Activated B cell treated with CpG ODN at 0.5 μM for 24 hours (primary cell): Measurements from ENCODE around the gene KCNG4. TPM values are rescaled to one million over a fixed set of nuclear protein-coding genes. Genes with fewer than 3 reads are reported as not detected.

Experiments used
- ATAC-seq: fragments of 200-7000 bp; cut with Tn5 transposase; one replicate; pipeline ENCODE4 v1.10.0; 2021; ENCODE audit warnings: low read depth, mild to moderate bottlenecking, moderate library complexity
- CTCF ChIA-PET: fragments of 350-600 bp; sonication (Branson Sonifier 250); formaldehyde crosslinking; loops from one replicate; lab custom pipeline; 2021; ENCODE audit warnings: antibody characterized with exemption; lab: Charles Lee
- POLR2A ChIA-PET: fragments of 350-600 bp; sonication (Branson Sonifier 250); formaldehyde crosslinking; loops from one replicate; lab custom pipeline; 2021; ENCODE audit warnings: antibody characterized with exemption; lab: Charles Lee
- DNase-seq: peaks from one replicate; pipeline ENCODE4 v3.0.0; 2022
- H3K27ac Mint-ChIP-seq: one replicate; pipeline ENCODE4 v1.8.0; 2020; ENCODE audit warnings: mixed read lengths
- H3K27me3 Mint-ChIP-seq: one replicate; pipeline ENCODE4 v1.8.0; 2021; ENCODE audit warnings: mixed read lengths
- H3K36me3 Mint-ChIP-seq: one replicate; pipeline ENCODE4 v1.8.0; 2021; ENCODE audit warnings: low read depth, mixed read lengths
- H3K4me1 Mint-ChIP-seq: one replicate; pipeline ENCODE4 v1.8.0; 2021; ENCODE audit warnings: mixed read lengths
- H3K4me3 Mint-ChIP-seq: one replicate; pipeline ENCODE4 v1.8.0; 2020; ENCODE audit warnings: mild to moderate bottlenecking, mixed read lengths
- H3K9me3 Mint-ChIP-seq: one replicate; pipeline ENCODE4 v1.8.0; 2020; ENCODE audit warnings: mixed read lengths
- CTCF ChIP-seq: fragments of 200-600 bp; IDR thresholded peaks from one replicate; pipeline ENCODE4 v1.8.0; 2022; ENCODE audit warnings: antibody characterized with exemption, mild to moderate bottlenecking
- intact Hi-C: fragments of 100-400 bp; cut with micrococcal nuclease; formaldehyde crosslinking; loops from one replicate; pipeline ENCODE4 v1.15.1; 2024
- total RNA-seq: library from RNA; stranded (reverse); gene quantifications from 2 replicates; pipeline ENCODE4 v1.2.3, GENCODE V29; 2022

The KCNG4 gene
- total RNA-seq, 1 donor from 2014 or later: not detected

- no peak for TF ChIP-seq CTCF
- intact Hi-C loops: no loop called here
- Mint-ChIP-seq H3K4me3 (no peak overlapping the region), H3K9me3 (no peaks in the 10 kb centered on the region), H3K27me3 (peaks cover 2% of the 10 kb centered on the region), H3K36me3 (no peaks in the 10 kb centered on the region), H3K27ac (no peak overlapping the region), H3K4me1 (no peaks in the 10 kb centered on the region)
- ChIA-PET POLR2A (interaction anchor here (0.6 kb wide), 1 partner anchor 54 kb away, joined by 5 read pairs; no protein-coding TSS in a partner anchor), CTCF (no interaction called here)
- ATAC-seq (no peak), DNase-seq (no peak)
These were observed 25.3 kb downstream of the KCNG4 start for GRCh38 chr16:84214451-84215066.

- Mint-ChIP-seq H3K4me3 (no peak overlapping the region), H3K27me3 (peaks cover 2% of the 10 kb centered on the region), H3K27ac (no peak overlapping the region), H3K9me3 (no peaks in the 10 kb centered on the region), H3K36me3 (no peaks in the 10 kb centered on the region), H3K4me1 (no peaks in the 10 kb centered on the region)
- ATAC-seq (no peak), DNase-seq (no peak)
- intact Hi-C loops: no loop called here
- TF ChIP-seq CTCF: no peak
- CTCF ChIA-PET: no interaction called here
- POLR2A ChIA-PET: no interaction called here
These were observed 27.2 kb downstream of the KCNG4 start for GRCh38 chr16:84212631-84213030.

GRCh38 chr16:84212154-84212553 lies 27.7 kb downstream of the KCNG4 start:
- TF ChIP-seq CTCF: no peak
- intact Hi-C loops: no loop called here
- no peak overlapping the region for H3K27ac Mint-ChIP-seq
- no peaks in the 10 kb centered on the region for H3K9me3 Mint-ChIP-seq
- H3K27me3 Mint-ChIP-seq: peaks cover 2% of the 10 kb centered on the region
- no peak for DNase-seq
- no peak overlapping the region for H3K4me3 Mint-ChIP-seq
- no peak for ATAC-seq
- H3K4me1 Mint-ChIP-seq: no peaks in the 10 kb centered on the region
- ChIA-PET POLR2A (no interaction called here), CTCF (no interaction called here)
- H3K36me3 Mint-ChIP-seq: no peaks in the 10 kb centered on the region

GRCh38 chr16:84209989-84210388 lies 29.8 kb downstream of the KCNG4 start:
- no peaks in the 10 kb centered on the region for H3K4me1 Mint-ChIP-seq
- H3K36me3 Mint-ChIP-seq: no peaks in the 10 kb centered on the region
- intact Hi-C loops: no loop called here
- H3K4me3 Mint-ChIP-seq: no peak overlapping the region
- TF ChIP-seq CTCF: no peak
- ATAC-seq (no peak), DNase-seq (no peak)
- no peak overlapping the region for H3K27ac Mint-ChIP-seq
- POLR2A ChIA-PET: no interaction called here
- H3K9me3 Mint-ChIP-seq: no peaks in the 10 kb centered on the region
- CTCF ChIA-PET: no interaction called here
- no peaks in the 10 kb centered on the region for H3K27me3 Mint-ChIP-seq

- no peaks in the 10 kb centered on the region for H3K27me3 Mint-ChIP-seq
- no peaks in the 10 kb centered on the region for H3K9me3 Mint-ChIP-seq
- POLR2A ChIA-PET: no interaction called here
- H3K36me3 Mint-ChIP-seq: no peaks in the 10 kb centered on the region
- CTCF ChIA-PET: no interaction called here
- no peak overlapping the region for H3K27ac Mint-ChIP-seq
- intact Hi-C loops: no loop called here
- DNase-seq (no peak), ATAC-seq (no peak)
- TF ChIP-seq CTCF: no peak
- no peaks in the 10 kb centered on the region for H3K4me1 Mint-ChIP-seq
- H3K4me3 Mint-ChIP-seq: no peak overlapping the region
These were observed 31.9 kb downstream of the KCNG4 start for GRCh38 chr16:84207879-84208278.
